ENCODE measurements around the gene FAM20C.

DNA sequence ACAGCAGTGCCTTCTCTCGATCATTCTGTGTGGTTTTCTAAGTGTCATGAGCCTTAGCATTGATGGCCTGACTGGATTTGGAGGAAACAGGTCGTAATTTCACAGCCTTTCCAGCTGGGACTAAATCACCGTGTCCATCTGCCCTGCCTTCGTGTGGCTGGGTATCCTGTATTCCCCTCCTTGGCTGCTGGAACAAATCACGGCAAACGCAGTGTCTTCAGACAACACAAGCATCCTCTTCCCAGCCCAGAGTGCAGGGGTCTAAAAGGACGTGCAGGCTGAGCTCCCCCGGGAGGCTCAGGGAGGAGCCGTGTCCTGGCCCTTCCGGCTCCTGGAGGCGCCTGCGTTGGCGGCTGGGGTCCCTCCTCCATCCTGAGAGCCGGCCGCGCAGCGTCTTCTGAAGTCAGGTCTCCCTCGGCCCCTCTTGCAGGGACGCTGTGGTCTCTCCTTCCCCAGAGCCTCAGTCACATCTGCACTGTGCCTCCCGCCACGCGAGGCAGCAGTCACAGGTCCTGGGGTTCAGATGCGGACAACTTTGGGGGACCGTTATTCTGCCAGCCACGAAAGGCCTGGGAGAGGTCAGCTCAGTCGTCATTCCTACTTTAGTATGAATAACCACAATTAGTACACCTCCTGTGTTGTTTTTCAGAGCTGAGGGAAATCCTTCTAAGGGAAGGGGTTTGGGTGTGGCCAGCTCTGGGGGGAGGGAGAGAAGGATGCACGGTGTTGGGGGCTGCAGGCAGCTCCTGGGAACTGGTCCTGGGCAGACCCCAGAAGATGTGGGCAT lies 41.1 kb downstream of the FAM20C start:
- TF ChIP-seq, protein P1, sequence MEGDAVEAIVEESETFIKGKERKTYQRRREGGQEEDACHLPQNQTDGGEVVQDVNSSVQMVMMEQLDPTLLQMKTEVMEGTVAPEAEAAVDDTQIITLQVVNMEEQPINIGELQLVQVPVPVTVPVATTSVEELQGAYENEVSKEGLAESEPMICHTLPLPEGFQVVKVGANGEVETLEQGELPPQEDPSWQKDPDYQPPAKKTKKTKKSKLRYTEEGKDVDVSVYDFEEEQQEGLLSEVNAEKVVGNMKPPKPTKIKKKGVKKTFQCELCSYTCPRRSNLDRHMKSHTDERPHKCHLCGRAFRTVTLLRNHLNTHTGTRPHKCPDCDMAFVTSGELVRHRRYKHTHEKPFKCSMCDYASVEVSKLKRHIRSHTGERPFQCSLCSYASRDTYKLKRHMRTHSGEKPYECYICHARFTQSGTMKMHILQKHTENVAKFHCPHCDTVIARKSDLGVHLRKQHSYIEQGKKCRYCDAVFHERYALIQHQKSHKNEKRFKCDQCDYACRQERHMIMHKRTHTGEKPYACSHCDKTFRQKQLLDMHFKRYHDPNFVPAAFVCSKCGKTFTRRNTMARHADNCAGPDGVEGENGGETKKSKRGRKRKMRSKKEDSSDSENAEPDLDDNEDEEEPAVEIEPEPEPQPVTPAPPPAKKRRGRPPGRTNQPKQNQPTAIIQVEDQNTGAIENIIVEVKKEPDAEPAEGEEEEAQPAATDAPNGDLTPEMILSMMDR (IDR thresholded peaks at IDR 0.05; ENCODE audit: insufficient read depth, low read length), result no peak
- TF ChIP-seq REST (IDR thresholded peaks at IDR 0.05; ENCODE audit: insufficient replicate concordance, low read depth) (no peak), SPI1 (IDR thresholded peaks at IDR 0.05; ENCODE audit: borderline replicate concordance, low read depth) (no peak)

All from HL-60 (cell line).